K562 (cell line): ENCODE results near the gene GPRC5A. TPM values are rescaled to one million over a fixed set of nuclear protein-coding genes. Genes with fewer than 3 reads are reported as not detected.

Experiments
- ATAC-seq: fragments of 200-7000 bp; cut with Tn5 transposase; 3 replicates; pipeline ENCODE4 v1.9.1; 2020; ENCODE audit warnings: moderate library complexity
- BruUV-seq: library from RNA; stranded (reverse); fragments of 400-500 nt; replicated peaks from 2 replicates; lab custom pipeline; 2021; lab: Mats Ljungman, UMichigan
- CTCF ChIA-PET: fragments of 300-600 bp; formaldehyde crosslinking; extraction: SDS; loops from one replicate; lab custom pipeline; 2021; ENCODE audit warnings: low intra/inter-chr PET ratio; lab: Yijun Ruan, JAX
- POLR2A ChIA-PET: fragments of 300-600, 350-650 bp; sonication (Branson Sonifier 250); formaldehyde crosslinking; extraction: SDS; loops from one replicate; lab custom pipeline; 2021; ENCODE audit warnings: antibody characterized with exemption, inconsistent platforms; lab: Yijun Ruan, JAX
- DNase-seq, 4 experiments: peaks; one replicate each; pipeline versions ENCODE4 v3.0.0 to v3.0.0-alpha.2; 2011 to 2018; ENCODE audit warnings: low spot score in 3 of 4, mixed read lengths in 3 of 4; ENCODE audit errors: extremely low read depth in 1 of 4
- FAIRE-seq: peaks from 2 replicates; lab custom pipeline; 2011; peaks lifted over from hg19 to GRCh38; lab: Jason Lieb, UNC
- H2AFZ ChIP-seq: 2 replicates; pipeline ENCODE4 v1.6.0; 2011; ENCODE audit warnings: low read depth, low read length, control low read depth, inconsistent platforms
- H3K27ac ChIP-seq: fragments of 200-600 bp; 3 replicates; pipeline ENCODE4 v1.8.0; 2011; ENCODE audit warnings: low read depth, mild to moderate bottlenecking, control low read depth, inconsistent platforms, low read length, moderate library complexity, mixed read lengths; ENCODE audit errors: extremely low read depth
- H3K27me3 ChIP-seq, 2 experiments: fragments of 300-600 bp in 1 of 2; 2 replicates in 1 of 2; 3 replicates in 1 of 2; pipeline versions ENCODE4 v1.6.0 to v1.8.0; 2011; ENCODE audit warnings: inconsistent platforms in 2 of 2, low read length in 2 of 2, mild to moderate bottlenecking in 1 of 2, mixed read lengths in 1 of 2, moderate library complexity in 1 of 2; ENCODE audit not compliant: control insufficient read depth in 2 of 2, insufficient read depth in 2 of 2
- H3K36me3 ChIP-seq: fragments of 300-600 bp; 3 replicates; pipeline ENCODE4 v1.8.0; 2011; ENCODE audit warnings: mild to moderate bottlenecking, low read length, inconsistent platforms; ENCODE audit not compliant: control insufficient read depth, insufficient read depth
- H3K4me1 ChIP-seq, 2 experiments: fragments of 200-600 bp in 1 of 2; replicated peaks in 1 of 2; 2 replicates in 1 of 2; 3 replicates in 1 of 2; pipeline versions ENCODE4 v1.5.1 to v1.8.0; 2011; ENCODE audit warnings: inconsistent platforms in 2 of 2, low read length in 2 of 2, mild to moderate bottlenecking in 1 of 2, mixed read lengths in 1 of 2, moderate library complexity in 1 of 2; ENCODE audit not compliant: control insufficient read depth in 2 of 2, insufficient read depth in 2 of 2
- H3K4me2 ChIP-seq: 2 replicates; pipeline ENCODE4 v1.6.1; 2011; ENCODE audit warnings: low read length, control low read depth, inconsistent platforms, mixed read lengths; ENCODE audit not compliant: insufficient read depth
- H3K4me3 ChIP-seq: fragments of 200-600 bp; sonication (generic), shearing (Covaris generic); 2 replicates; pipeline ENCODE4 v1.5.1; 2016; ENCODE audit warnings: control low read depth, inconsistent platforms
- H3K79me2 ChIP-seq: fragments of 200-600 bp; 3 replicates; pipeline ENCODE4 v1.8.0; 2011; ENCODE audit warnings: low read length, inconsistent platforms; ENCODE audit not compliant: control insufficient read depth, insufficient read depth
- H3K9ac ChIP-seq, 2 experiments: 2 replicates each; pipeline versions ENCODE4 v1.6.0 to v1.6.1; 2011; ENCODE audit warnings: low read depth in 2 of 2, low read length in 2 of 2, control low read depth in 1 of 2, inconsistent platforms in 1 of 2, mild to moderate bottlenecking in 1 of 2, mixed read lengths in 1 of 2; ENCODE audit not compliant: insufficient read depth in 1 of 2
- H3K9me1 ChIP-seq: one replicate; pipeline ENCODE4 v1.6.0; 2011; ENCODE audit warnings: inconsistent platforms, mild to moderate bottlenecking, low read length, moderate library complexity; ENCODE audit not compliant: control insufficient read depth, insufficient read depth
- H3K9me3 ChIP-seq: replicated peaks from 2 replicates; pipeline ENCODE4 v1.5.1; 2011; ENCODE audit warnings: low read depth, low read length, inconsistent platforms; ENCODE audit not compliant: control insufficient read depth, insufficient read depth
- H4K20me1 ChIP-seq: replicated peaks from 2 replicates; pipeline ENCODE4 v1.6.1; 2011; ENCODE audit warnings: low read length, inconsistent platforms, mixed read lengths; ENCODE audit not compliant: control insufficient read depth, insufficient read depth
- MYBL2 ChIP-seq, 2 experiments: fragments of 450-650 bp in 1 of 2; sonication (generic) in 1 of 2; formaldehyde crosslinking in 1 of 2; IDR thresholded peaks; 2 replicates each; pipeline versions ENCODE4 v1.6.1 to v1.8.1; 2017 to 2022; ENCODE audit warnings: borderline replicate concordance in 1 of 2, inconsistent platforms in 1 of 2, low read depth in 1 of 2, mild to moderate bottlenecking in 1 of 2, missing genetic modification reagents in 1 of 2, moderate library complexity in 1 of 2
- MYNN ChIP-seq, 2 experiments: sonication (generic); formaldehyde crosslinking in 1 of 2; IDR thresholded peaks; 2 replicates each; pipeline versions ENCODE4 v1.5.0 to v1.6.1; 2016 to 2020; ENCODE audit warnings: antibody characterized with exemption in 1 of 2, missing genetic modification reagents in 1 of 2
- NCOR1 ChIP-seq: fragments of 450-650 bp; IDR thresholded peaks from 2 replicates; pipeline ENCODE4 v1.6.1; 2016; ENCODE audit warnings: mild to moderate bottlenecking, moderate library complexity
- WGBS: fragments of 100-300 bp; shearing (Covaris generic); methylation state at CpG from one replicate; pipeline ENCODE4 v1.1.6; 2016; ENCODE audit warnings: low coverage, mixed read lengths; ENCODE audit not compliant: insufficient coverage; ENCODE audit errors: missing lambda C conversion rate; 5-methylcytosine and 5-hydroxymethylcytosine counted together
- in situ Hi-C: fragments of 300-500 bp; cut with MboI; formaldehyde crosslinking; loops from 4 replicates; pipeline ENCODE4 v1.15.0; 2018; ENCODE audit warnings: inconsistent platforms, mixed read lengths
- intact Hi-C: fragments of 100-400 bp; cut with micrococcal nuclease; formaldehyde crosslinking; loops from 2 replicates; pipeline ENCODE4 v1.14.2; 2022
- polyA plus RNA-seq, 8 experiments: library from polyadenylated mRNA; depleted of rRNA in 4 of 8; stranded (reverse) in 5 of 8; unstranded in 3 of 8; fragments of >200 nt; fragmentation: Nextera tagmentation in 2 of 8; fragmentation: Illumina TruSeq in 1 of 8; extraction: Ambion mirVana in 2 of 8; extraction: Trizol in 1 of 8; gene quantifications; 2 replicates each; pipeline versions ENCODE4 v1.2.1 to v1.2.3, GENCODE V29; 2011 to 2014; ENCODE audit warnings: inconsistent platforms in 1 of 8, missing spikeins in 1 of 8
- total RNA-seq, 7 experiments: library from RNA; depleted of rRNA in 6 of 7; stranded (reverse); fragments of >200 nt in 6 of 7; fragmentation: Illumina TruSeq in 2 of 7; extraction: Trizol in 2 of 7; gene quantifications; 2 replicates each; pipeline versions ENCODE4 v1.2.1 to v1.2.3, GENCODE V29; 2011 to 2021; ENCODE audit warnings: low replicate concordance in 1 of 7
- TF ChIP-seq, protein P1 (sequence below): fragments of 250-450 bp; sonication (Bioruptor Pico); IDR thresholded peaks from 2 replicates; pipeline ENCODE4 v1.6.1; 2021; ENCODE audit warnings: mild to moderate bottlenecking
- TF ChIP-seq, protein P2 (sequence below): sonication (generic); formaldehyde crosslinking; IDR thresholded peaks from 2 replicates; pipeline ENCODE4 v1.8.0; 2022; ENCODE audit warnings: missing genetic modification reagents, mild to moderate bottlenecking, borderline replicate concordance
- TF ChIP-seq, protein P3 (sequence below): fragments of 250-450 bp; sonication (Bioruptor Pico); IDR thresholded peaks from 2 replicates; pipeline ENCODE4 v1.8.0; 2022; ENCODE audit warnings: moderate library complexity, mild to moderate bottlenecking, inconsistent platforms

Gene GPRC5A
- total and polyA plus RNA-seq, 9 of the 15 experiments (the other 6 are each of a cell fraction or from before 2014, with no cell fraction given), result 0.01 to 0.64 (median 0.08) TPM; not detected in 6

DNA sequence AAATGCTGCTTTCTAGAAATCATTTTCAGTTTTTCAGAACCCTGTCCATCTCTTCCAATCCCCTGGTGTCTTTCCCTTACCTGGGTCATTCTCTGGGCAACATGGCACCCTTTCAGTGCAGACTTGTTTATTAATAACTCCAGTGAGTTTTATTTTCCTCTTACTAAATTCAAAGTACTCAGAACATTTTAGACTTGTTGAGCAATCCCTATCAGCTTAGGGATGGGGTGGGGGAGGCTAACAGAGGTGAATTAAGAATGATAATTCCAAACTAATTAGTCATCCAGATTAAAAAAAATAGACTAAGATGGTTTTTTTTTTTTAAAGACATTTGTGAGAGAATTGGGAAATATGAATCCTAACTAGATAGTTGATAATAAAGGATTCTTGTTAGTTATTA is 10.7 kb downstream of the GPRC5A start:
- Histone ChIP-seq H3K36me3 (no peaks in the 10 kb centered on the region), H3K9ac (no peak overlapping the region), H2AFZ (no peak overlapping the region), H3K9me1 (no peaks in the 10 kb centered on the region), H3K27ac (no peak overlapping the region), H4K20me1 (0 out of 2 replicates have a peak, but pooled peaks cover 4% of the 10 kb centered on the region), H3K4me1 (no peaks in the 10 kb centered on the region), H3K4me2 (no peak overlapping the region), H3K9me3 (no peaks in the 10 kb centered on the region), H3K79me2 (no peaks in the 10 kb centered on the region), H3K4me3 (no peak overlapping the region), H3K27me3 (peaks cover 21 to 54% of the 10 kb centered on the region in 2 experiments)
- intact Hi-C loops, result no loop called here
- no peak for ATAC-seq
- ChIA-PET CTCF (no interaction called here), POLR2A (no interaction called here)
- FAIRE-seq, result no peak
- BruUV-seq, result no TSS peak
- in situ Hi-C loops, result no loop called here
- TF ChIP-seq MYBL2 (IDR thresholded peaks at IDR 0.05; ENCODE audit: low read depth), result no peak
- no peak for TF ChIP-seq MYBL2 (CRISPR knock-in tag; IDR thresholded peaks at IDR 0.05; ENCODE audit: borderline replicate concordance)
- TF ChIP-seq NCOR1, result no peak
- no peak for DNase-seq

DNA sequence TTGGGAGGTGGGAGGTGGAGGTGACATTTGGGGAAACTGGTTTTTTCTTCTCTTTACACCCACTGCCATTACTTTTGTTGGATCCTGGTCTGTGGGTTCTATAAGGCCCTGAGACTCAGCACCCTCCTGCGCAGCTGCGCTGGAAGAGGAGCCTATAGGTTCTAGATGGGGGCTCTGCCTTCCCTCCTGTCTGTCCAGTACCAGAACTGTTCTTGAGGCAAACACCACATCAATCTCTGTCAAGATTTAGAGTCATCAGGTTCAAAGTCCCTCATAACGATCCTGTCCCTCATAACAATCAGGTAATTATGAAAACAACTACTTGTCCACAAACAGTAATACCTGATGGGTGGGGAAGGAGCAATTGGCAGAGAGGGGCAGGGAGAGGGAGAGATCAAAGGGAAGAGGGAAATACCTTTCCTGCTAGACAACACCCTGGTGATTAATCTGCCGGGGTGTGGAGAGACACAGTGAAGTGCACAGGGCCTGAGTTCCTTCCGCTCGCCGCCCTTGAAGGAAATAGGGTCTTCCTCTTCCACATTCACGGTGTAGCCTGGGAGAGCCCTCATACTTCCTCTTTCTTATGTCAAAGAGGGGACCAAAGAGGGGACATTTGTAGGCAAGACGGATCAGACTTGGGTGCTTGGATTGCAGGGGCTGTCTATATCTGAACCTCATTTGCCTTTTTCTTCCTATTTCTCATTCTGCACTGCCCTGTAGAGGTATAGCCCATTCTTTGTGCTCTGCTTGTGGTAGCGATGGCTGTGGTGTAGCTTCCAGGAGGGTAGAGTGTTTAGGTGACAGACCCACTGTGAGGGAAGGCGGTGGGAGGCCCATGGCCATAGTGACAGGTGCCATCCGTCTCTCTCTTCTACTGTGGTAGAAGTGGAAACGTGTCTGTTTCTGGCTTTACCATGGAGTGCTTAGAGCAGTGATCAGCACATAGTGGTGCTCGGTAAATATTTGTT is 12.6 kb downstream of the GPRC5A start:
- Histone ChIP-seq H3K9me1 (no peaks in the 10 kb centered on the region), H2AFZ (no peak overlapping the region), H3K27me3 (peaks cover 16 to 53% of the 10 kb centered on the region in 2 experiments), H4K20me1 (0 out of 2 replicates have a peak, but pooled peaks cover 4% of the 10 kb centered on the region), H3K9ac (no peak overlapping the region), H3K4me2 (no peak overlapping the region), H3K36me3 (no peaks in the 10 kb centered on the region), H3K9me3 (no peaks in the 10 kb centered on the region), H3K27ac (no peak overlapping the region), H3K4me3 (no peak overlapping the region), H3K4me1 (no peaks in the 10 kb centered on the region; a peak in 2 of 5 replicates), H3K79me2 (no peaks in the 10 kb centered on the region)
- intact Hi-C loops, result no loop called here
- POLR2A ChIA-PET, result no interaction called here
- ATAC-seq (no peak; the same call in 2 of the 3 replicates), FAIRE-seq (no peak), DNase-seq (no peak)
- TF ChIP-seq MYNN (IDR thresholded peaks at IDR 0.05), result no peak
- no peak for TF ChIP-seq MYNN (CRISPR knock-in tag; IDR thresholded peaks at IDR 0.05)
- TF ChIP-seq, protein P1, sequence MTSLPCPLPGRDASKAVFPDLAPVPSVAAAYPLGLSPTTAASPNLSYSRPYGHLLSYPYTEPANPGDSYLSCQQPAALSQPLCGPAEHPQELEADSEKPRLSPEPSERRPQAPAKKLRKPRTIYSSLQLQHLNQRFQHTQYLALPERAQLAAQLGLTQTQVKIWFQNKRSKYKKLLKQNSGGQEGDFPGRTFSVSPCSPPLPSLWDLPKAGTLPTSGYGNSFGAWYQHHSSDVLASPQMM, result no peak
- TF ChIP-seq, protein P2, sequence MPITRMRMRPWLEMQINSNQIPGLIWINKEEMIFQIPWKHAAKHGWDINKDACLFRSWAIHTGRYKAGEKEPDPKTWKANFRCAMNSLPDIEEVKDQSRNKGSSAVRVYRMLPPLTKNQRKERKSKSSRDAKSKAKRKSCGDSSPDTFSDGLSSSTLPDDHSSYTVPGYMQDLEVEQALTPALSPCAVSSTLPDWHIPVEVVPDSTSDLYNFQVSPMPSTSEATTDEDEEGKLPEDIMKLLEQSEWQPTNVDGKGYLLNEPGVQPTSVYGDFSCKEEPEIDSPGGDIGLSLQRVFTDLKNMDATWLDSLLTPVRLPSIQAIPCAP (CRISPR knock-in tag), result no peak
- TF ChIP-seq, protein P3, sequence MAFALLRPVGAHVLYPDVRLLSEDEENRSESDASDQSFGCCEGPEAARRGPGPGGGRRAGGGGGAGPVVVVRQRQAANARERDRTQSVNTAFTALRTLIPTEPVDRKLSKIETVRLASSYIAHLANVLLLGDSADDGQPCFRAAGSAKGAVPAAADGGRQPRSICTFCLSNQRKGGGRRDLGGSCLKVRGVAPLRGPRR (CRISPR knock-in tag), result no peak
- in situ Hi-C loops, result no loop called here
- WGBS, result 27% methylated on average over 9 of the region's 14 CpGs
- CTCF ChIA-PET, result no interaction called here
- no TSS peak for BruUV-seq
